SH-SY5Y (cell line): Measurements from ENCODE around the gene MTARC2.

Experiments used
- GATA2 ChIP-seq: IDR thresholded peaks from 2 replicates; pipeline ENCODE4 v1.6.1; 2011; ENCODE audit warnings: mild to moderate bottlenecking, low read depth, low read length
- GATA3 ChIP-seq: IDR thresholded peaks from 2 replicates; pipeline ENCODE4 v1.6.1; 2011; ENCODE audit warnings: low read depth, mild to moderate bottlenecking, low read length, moderate library complexity

GRCh38 chr1:220772846-220773245, 24.7 kb downstream of the MTARC2 start:
- TF ChIP-seq GATA2 (no peak), GATA3 (no peak)
